ENCODE data around the gene IFITM10. TPM values are rescaled to one million over a fixed set of nuclear protein-coding genes. Genes with fewer than 3 reads are reported as not detected.

IFITM10 gene
- polyA plus RNA-seq, 4 donors, result 0.11 to 0.46 (median 0.32) TPM

GRCh38 chr11:1763796-1764661 lies 13.6 kb upstream of the IFITM10 start, which contains the start of gene CTSD:
TSS of gene CTSD (minus strand) at chr11:1763927. CDS start at chr11:1763859, 68 bp downstream.
- DNase-seq (ENCODE audit: low read depth in 4 of 4, low spot score in 2 of 4), result peak in 2 of 4 donors; percentile 55 to 56

DNA sequence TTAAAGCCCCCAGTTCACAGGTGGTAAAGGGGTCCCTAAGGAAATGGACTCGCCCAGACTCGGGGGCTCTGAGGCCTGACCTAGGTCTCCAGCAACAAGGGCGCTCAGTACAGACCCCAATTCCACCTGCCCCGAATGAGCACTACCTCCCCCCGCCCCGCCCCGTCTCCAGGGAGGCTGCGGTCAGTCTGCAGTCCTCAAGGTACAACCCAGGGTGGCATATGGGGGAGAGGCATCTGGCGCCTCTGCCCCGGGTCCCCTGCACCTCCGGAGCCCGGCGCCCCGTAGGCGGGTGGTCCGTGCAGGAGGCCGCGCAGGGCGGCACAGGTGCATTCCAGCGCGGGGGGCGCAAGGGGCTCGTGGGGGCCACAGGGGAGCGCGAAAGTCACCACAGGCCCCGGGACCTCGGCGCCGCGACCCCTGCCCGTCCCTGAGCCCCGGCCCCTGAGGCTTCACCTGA lies 13.0 kb upstream of the IFITM10 start:
- DNase-seq (ENCODE audit: low read depth in 4 of 4, low spot score in 2 of 4), result no peak

DNA sequence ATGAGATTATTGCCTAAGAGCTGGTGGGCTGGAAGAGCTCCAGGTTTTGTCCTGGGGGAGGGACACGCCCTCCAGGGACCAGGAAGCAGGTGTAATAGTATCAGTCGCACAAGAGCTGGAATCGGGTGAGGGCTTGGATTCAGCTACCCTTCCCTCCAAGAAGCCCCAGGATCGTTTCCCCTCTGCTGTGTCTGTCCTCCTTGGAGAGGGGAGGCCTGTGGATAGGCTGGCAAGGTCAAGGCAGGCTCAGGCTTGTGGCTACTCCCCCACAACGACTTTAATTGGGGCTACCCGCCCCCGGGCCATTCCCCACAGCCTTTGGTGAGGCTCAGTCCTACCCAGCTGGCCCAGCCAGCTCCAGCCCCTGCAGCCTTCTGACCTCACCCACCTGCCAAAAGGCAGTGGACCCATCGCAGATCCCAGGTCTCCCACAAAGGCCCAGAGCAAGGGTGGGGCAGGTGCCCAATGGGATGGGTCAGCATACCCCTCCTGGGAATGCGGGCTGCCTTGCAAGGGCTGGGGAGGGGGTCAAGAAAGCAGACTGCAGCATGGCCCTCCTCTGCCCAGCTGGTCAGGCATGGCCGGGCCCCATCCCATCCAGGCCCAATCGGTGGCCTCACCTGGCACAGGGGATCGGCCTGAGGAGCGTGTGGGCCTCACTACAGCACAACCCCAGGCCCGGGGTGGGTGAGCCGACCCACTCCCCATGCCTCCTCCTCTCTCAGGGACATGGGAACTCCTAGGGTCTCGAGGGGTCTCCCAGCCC lies 12.3 kb upstream of the IFITM10 start:
- DNase-seq (ENCODE audit: low read depth in 4 of 4, low spot score in 2 of 4), result no peak

GRCh38 chr11:1761857-1762536 lies 11.6 kb upstream of the IFITM10 start:
- no peak for DNase-seq (ENCODE audit: low read depth in 4 of 4, low spot score in 2 of 4)

- no peak for DNase-seq (ENCODE audit: low read depth in 4 of 4, low spot score in 2 of 4)
These were observed 10.9 kb upstream of the IFITM10 start for GRCh38 chr11:1761110-1761856.

GRCh38 chr11:1760351-1761109 lies 10.1 kb upstream of the IFITM10 start:
- DNase-seq (ENCODE audit: low read depth in 4 of 4, low spot score in 2 of 4), result no peak

DNA sequence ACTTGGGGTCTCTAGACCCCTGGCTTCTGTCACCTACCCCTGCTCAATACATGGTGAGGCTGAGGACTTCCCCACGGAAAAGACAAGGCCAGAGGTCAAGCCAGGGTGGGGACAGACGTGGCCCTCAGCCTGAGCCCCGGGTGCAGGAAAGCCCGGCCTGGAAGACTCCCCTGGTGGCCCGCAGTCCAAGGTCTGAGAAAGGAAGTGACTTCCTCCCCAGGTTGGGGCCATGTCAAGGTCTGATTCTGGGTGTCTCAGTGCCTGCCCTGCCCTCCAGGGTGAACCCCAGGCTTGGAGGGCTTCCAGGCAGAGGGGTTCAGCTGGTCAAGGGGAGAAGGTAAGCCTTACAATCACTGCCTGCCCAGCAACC lies 9.4 kb upstream of the IFITM10 start:
- no peak for DNase-seq (ENCODE audit: low read depth in 4 of 4, low spot score in 2 of 4)

GRCh38 chr11:1759151-1759850 lies 8.9 kb upstream of the IFITM10 start:
- no peak for DNase-seq (ENCODE audit: low read depth in 4 of 4, low spot score in 2 of 4)

DNA sequence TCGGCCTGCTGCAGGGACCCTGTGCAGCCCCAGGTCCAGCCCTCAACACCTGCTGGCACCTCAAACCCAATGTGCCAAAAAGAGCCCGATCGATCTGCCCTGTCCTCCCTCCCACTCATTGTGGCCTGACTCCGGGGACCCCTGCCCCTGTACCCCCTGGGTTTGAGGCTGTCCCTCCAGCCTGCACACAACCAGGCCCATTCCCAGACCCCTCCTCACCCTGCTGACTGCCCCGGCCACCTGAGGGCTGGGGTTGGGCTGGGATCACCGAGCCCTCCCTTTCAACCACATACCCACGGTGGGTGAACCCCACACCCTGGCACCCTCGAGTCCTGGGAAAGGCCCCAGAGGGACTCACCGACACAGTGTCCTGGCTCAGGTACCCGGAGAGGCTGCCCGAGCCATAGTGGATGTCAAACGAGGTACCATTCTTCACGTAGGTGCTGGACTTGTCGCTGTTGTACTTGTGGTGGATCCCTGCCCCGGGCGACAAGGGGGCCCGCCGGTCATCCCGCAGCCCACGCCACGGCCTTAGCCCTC lies 8.3 kb upstream of the IFITM10 start:
- no peak for DNase-seq (ENCODE audit: low read depth in 4 of 4, low spot score in 2 of 4)

GRCh38 chr11:1757861-1758610 lies 7.6 kb upstream of the IFITM10 start:
- no peak for DNase-seq (ENCODE audit: low read depth in 4 of 4, low spot score in 2 of 4)

DNA sequence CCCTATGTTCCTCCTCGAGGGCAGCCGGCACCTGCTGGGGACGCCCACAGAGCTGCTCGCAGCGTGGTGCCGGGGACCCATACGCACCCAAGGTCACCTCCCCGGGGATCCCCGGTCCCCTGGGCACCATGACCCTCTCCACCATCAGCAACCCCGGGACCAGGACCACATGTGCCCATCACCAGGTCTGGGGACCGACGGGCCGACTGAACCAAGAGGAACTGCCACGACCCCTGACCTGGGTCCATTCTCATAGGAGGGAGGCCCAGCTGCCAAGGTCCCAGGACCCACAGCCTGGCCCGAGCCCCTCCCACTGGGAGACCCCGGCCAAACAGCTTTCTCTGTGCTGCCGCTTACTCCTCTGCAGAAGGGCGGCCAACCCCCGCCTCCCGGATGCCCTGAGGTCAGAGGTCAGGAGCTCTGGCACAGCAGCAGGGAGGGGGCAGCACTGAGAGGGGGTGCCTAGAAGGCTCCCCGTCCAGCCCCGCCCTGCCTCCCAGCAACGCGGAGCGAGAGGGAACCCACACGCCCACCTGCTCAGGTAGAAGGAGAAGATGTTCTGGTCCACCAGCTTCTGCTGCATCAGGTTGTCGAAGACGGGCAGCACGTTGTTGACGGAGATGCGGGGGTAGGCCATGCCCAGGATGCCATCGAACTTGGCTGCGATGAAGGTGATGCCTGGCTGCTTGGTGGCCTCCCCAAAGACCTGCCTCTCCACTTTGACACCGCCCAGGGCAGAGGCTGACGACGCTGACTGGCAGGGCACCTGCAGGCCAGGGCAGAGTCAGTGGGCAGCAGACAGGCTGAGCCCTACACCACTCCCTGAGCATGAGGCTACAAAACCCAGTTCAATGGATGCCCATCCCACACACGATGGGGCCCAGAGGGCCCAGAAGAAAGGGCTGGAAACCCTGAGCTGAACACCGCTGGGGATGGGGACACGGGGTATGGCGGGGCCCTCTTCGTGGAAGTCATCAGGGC lies 6.7 kb upstream of the IFITM10 start:
- DNase-seq (ENCODE audit: low read depth in 4 of 4, low spot score in 2 of 4), result no peak

GRCh38 chr11:1755692-1756561 lies 5.5 kb upstream of the IFITM10 start:
- no peak for DNase-seq (ENCODE audit: low read depth in 4 of 4, low spot score in 2 of 4)

DNA sequence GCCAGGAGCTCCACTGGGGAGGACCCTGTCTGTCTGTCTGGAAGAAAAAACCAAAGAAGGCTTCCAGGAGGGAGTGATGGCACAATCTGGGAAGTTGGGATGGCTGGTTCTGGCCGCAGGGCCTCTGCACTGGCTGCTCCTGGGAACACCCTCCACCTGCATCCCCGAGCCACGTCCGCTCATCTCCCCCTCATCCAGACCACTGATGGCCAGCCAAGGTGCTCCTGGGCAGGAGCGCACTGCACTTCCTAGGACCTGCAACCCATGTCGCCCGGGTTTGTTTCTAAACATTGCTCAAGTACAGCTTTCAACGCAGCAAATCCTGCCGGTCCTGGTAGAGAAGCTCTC lies 4.9 kb upstream of the IFITM10 start:
- no peak for DNase-seq (ENCODE audit: low read depth in 4 of 4, low spot score in 2 of 4)

GRCh38 chr11:1754376-1755150 lies 4.2 kb upstream of the IFITM10 start:
- no peak for DNase-seq (ENCODE audit: low read depth in 4 of 4, low spot score in 2 of 4)

DNA sequence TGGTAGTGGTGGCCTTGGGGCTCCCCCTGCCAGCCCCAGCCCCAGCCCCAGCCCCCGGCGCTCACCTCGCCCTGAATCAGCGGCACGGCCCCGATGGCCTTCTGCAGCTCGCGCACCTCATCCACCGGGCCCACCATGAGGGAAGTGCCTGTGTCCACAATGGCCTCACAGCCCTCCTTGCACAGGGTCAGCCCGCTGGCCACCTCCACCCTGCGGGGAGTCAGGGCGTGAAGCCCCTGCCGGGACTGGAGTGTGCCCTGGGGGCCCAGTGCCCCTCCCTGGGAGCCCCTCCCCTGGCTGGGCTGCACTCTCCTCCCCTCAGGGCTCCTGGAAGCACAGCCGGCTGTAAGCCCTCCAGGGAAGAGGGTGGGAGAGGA lies 3.5 kb upstream of the IFITM10 start:
- DNase-seq (ENCODE audit: low read depth in 4 of 4, low spot score in 2 of 4), result no peak
